PC-3 (cell line): Measurements from ENCODE around the gene GDAP2.

Source experiments
- CTCF ChIP-seq: fragments of 300-600 bp; sonication (generic); conservative IDR thresholded peaks from 2 replicates; pipeline ENCODE4 v1.5.1; 2017; ENCODE audit warnings: antibody characterized with exemption, low read depth, mild to moderate bottlenecking, low read length
- EZH2 ChIP-seq: fragments of 300-600 bp; sonication (generic); IDR thresholded peaks from one replicate; pipeline ENCODE4 v1.6.1; 2017; ENCODE audit warnings: antibody characterized with exemption, mild to moderate bottlenecking, low read length; ENCODE audit not compliant: unreplicated experiment

GRCh38 chr1:117826119-117826518 lies 103.3 kb downstream of the GDAP2 start:
- TF ChIP-seq CTCF = no peak
- TF ChIP-seq EZH2 = no peak
